ENCODE results near the gene NFIA.

NFIA gene

DNA sequence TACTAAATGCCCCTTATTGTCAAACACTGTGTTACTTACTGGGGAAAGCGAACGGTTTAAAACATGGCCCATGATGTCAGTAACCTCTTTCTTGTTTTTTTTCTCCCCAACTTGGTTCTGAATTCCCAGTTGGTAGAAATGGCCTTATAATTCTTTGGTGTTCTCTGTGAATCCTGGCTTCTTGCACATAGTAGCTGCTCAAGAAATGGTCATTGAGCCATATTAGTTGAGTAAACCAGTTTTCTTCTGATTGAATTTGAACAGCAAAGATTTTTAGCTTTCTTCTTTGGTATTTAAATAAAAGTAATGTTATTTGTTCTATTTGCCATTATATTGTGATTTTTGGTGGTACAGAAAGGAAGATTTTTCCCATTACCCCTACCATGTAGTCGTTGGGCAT lies 87.3 kb downstream of the NFIA start:
- no peak for FAIRE-seq

DNA sequence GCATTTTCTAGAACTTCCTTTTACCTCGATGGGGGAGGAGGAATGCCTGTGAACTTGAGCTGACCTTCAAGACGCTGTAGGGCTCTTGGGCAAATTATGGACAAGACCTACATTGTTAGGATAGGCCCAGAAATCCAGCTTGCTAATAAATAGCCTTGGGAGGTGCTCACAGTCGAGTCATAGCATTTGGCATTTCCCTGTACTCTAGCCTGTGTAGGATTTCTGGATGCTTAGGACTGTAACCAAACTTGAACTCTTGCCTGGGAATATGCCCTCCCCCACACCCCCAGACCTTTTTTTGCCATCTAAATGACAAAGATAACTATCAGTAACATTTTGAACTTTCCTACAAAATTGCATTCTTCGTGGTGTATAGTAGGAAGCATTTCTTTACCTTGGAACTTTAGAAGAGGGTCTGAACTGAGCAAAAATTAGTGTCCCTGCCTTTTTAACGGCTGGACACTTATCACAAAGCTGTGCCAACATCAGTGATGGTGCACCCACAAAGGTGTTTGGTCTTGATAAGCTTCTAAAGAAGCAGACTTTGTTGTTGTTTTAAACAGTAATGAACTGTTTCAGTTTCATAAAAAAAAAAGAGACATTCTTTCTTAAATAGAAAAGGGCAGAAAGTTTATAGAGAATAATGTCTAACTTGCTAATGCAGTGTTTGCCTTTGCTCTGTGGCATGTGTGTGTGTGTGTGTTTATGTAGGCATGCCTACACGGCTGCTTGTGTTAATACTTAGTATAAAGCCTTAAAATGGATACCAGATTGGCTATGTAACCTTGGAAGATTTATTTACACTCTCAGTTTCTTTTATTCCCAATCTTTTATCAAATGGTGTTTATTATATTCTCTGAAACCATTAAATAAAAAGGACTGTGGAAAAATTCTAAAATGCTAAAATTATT lies 88.2 kb downstream of the NFIA start:
- no peak for DNase-seq (ENCODE audit: insufficient read length, low spot score)
- TF ChIP-seq POLR2A (IDR thresholded peaks at IDR 0.05; ENCODE audit: low read depth, low read length): no peak
- no peak for TF ChIP-seq TAF1 (IDR thresholded peaks at IDR 0.05; ENCODE audit: low read depth, low read length)
- TF ChIP-seq POLR2AphosphoS5 (IDR thresholded peaks at IDR 0.05; ENCODE audit: low read depth, low read length): no peak
- no peak for TF ChIP-seq PAX5 (IDR thresholded peaks at IDR 0.05; ENCODE audit: insufficient read depth, low read length, severe bottlenecking)
- TF ChIP-seq SPI1 (IDR thresholded peaks at IDR 0.05; ENCODE audit: low read depth, low read length): no peak
- no peak for TF ChIP-seq POU2F2 (IDR thresholded peaks at IDR 0.05; ENCODE audit: low read depth, low read length)
- FAIRE-seq: no peak

More for the DNA sequence above, 87.3 kb downstream of the NFIA start:
- TF ChIP-seq SPI1 (IDR thresholded peaks at IDR 0.05; ENCODE audit: low read depth, low read length): no peak
- no peak for TF ChIP-seq TAF1 (IDR thresholded peaks at IDR 0.05; ENCODE audit: low read depth, low read length)
- no peak for TF ChIP-seq PAX5 (IDR thresholded peaks at IDR 0.05; ENCODE audit: insufficient read depth, low read length, severe bottlenecking)
- no peak for TF ChIP-seq POU2F2 (IDR thresholded peaks at IDR 0.05; ENCODE audit: low read depth, low read length)
- TF ChIP-seq POLR2AphosphoS5 (IDR thresholded peaks at IDR 0.05; ENCODE audit: low read depth, low read length): no peak
- no peak for TF ChIP-seq POLR2A (IDR thresholded peaks at IDR 0.05; ENCODE audit: low read depth, low read length)
- DNase-seq (ENCODE audit: insufficient read length, low spot score): no peak

DNA sequence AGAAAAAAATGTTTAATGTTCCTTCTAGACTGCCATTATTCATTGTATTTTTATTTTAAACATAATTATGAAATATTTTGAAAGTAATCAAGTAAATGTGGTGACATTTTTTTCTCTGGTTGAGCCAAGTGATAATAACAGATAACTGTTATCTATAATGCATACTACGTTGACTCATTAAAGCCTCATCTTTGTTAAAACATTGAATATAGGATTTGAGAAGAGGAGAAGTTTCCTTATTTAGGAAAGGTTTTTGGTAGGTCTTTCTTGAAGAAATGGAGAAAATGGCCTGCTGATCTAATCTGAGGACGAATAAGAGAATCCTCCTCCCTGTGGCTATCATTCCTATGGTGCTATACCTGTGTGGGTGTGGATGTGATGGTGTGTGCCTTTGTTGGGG lies 89.0 kb downstream of the NFIA start:
- DNase-seq (ENCODE audit: insufficient read length, low spot score): no peak
- TF ChIP-seq POU2F2 (IDR thresholded peaks at IDR 0.05; ENCODE audit: low read depth, low read length) (no peak), PAX5 (IDR thresholded peaks at IDR 0.05; ENCODE audit: insufficient read depth, low read length, severe bottlenecking) (no peak), TAF1 (IDR thresholded peaks at IDR 0.05; ENCODE audit: low read depth, low read length) (no peak), SPI1 (IDR thresholded peaks at IDR 0.05; ENCODE audit: low read depth, low read length) (no peak), POLR2AphosphoS5 (IDR thresholded peaks at IDR 0.05; ENCODE audit: low read depth, low read length) (no peak), POLR2A (IDR thresholded peaks at IDR 0.05; ENCODE audit: low read depth, low read length) (no peak)
- FAIRE-seq: no peak

DNA sequence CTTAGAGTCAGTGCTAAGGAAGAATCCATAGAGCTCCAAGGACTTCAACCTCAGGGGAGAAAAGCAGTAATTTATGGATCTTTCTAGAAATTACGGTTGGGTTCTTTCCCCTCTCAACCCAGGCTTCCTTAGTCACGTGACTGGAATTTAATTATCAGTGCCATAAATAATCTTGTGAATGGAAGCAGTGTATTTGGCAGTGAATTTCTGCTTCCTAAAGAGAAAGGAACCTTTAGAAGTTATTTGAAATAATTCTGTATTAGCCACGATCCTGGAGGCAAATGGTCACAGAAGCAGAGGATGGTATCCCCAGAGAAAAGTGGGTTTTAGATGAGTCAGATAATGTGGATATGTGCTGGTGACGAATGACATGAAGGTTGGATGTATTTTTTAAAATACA lies 89.6 kb downstream of the NFIA start:
- TF ChIP-seq PAX5 (IDR thresholded peaks at IDR 0.05; ENCODE audit: insufficient read depth, low read length, severe bottlenecking): no peak
- no peak for TF ChIP-seq POLR2AphosphoS5 (IDR thresholded peaks at IDR 0.05; ENCODE audit: low read depth, low read length)
- no peak for TF ChIP-seq POLR2A (IDR thresholded peaks at IDR 0.05; ENCODE audit: low read depth, low read length)
- TF ChIP-seq TAF1 (IDR thresholded peaks at IDR 0.05; ENCODE audit: low read depth, low read length): no peak
- TF ChIP-seq SPI1 (IDR thresholded peaks at IDR 0.05; ENCODE audit: low read depth, low read length): no peak
- no peak for TF ChIP-seq POU2F2 (IDR thresholded peaks at IDR 0.05; ENCODE audit: low read depth, low read length)
- FAIRE-seq (no peak), DNase-seq (ENCODE audit: insufficient read length, low spot score) (no peak)

DNA sequence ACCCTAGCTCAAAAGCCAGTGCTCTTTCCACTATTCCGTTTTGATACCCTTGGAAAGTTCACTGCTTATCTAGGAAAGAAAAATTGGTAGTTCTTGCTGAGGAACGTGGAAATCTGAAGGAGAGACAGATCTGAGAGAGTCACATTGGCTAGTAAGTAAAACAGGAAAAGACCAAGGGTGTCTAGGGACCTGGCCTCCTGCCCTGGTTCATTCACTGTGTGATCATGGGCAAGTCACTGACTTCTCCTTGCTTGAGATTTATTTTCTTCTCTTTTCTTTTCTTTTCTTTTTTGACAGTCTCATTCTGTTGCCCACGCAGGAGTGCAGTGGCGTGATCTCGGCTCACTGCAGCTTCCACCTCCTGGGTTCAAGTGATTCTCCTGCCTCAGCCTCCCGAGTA lies 90.8 kb downstream of the NFIA start:
- FAIRE-seq: no peak
- no peak for DNase-seq (ENCODE audit: insufficient read length, low spot score)
- TF ChIP-seq PAX5 (IDR thresholded peaks at IDR 0.05; ENCODE audit: insufficient read depth, low read length, severe bottlenecking): no peak
- no peak for TF ChIP-seq SPI1 (IDR thresholded peaks at IDR 0.05; ENCODE audit: low read depth, low read length)
- no peak for TF ChIP-seq POLR2A (IDR thresholded peaks at IDR 0.05; ENCODE audit: low read depth, low read length)
- no peak for TF ChIP-seq TAF1 (IDR thresholded peaks at IDR 0.05; ENCODE audit: low read depth, low read length)
- TF ChIP-seq POU2F2 (IDR thresholded peaks at IDR 0.05; ENCODE audit: low read depth, low read length): no peak

DNA sequence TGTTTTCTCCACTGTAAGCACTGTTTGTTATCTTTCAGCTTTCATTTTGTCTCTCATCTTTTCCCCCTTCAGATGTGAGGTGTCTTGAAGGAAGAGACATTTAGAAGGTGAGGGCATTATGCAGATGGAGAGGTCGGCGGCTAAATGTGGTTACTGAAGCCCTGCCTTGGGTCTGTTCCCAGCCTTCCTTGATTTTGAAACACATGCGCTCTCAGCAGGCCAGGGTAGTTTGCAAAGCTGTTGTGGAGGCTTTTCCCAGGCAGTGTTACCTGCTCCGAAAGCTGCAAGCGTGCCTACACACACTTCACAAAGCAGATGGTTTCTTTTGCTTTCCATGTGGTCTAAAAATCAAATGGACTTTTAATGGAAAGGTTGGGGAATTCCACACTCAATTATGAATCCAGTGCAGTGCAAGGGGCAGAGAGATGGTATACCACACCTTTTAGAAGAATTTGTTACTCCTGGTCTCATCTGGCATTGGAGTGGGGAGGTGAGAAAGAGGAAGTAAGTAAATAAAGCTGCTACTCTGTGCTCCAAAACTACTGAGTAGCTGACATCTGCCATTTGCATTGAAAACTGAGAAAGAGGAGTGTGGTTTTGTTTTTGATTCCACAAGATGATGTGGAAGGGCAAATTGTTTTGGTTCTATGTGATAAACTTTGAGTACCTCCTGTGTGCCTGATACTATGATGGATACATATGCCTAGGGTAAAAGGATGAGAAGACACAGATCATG lies 91.9 kb downstream of the NFIA start:
- DNase-seq (ENCODE audit: insufficient read length, low spot score) (no peak), FAIRE-seq (no peak)
- TF ChIP-seq SPI1 (IDR thresholded peaks at IDR 0.05; ENCODE audit: low read depth, low read length): no peak

DNA sequence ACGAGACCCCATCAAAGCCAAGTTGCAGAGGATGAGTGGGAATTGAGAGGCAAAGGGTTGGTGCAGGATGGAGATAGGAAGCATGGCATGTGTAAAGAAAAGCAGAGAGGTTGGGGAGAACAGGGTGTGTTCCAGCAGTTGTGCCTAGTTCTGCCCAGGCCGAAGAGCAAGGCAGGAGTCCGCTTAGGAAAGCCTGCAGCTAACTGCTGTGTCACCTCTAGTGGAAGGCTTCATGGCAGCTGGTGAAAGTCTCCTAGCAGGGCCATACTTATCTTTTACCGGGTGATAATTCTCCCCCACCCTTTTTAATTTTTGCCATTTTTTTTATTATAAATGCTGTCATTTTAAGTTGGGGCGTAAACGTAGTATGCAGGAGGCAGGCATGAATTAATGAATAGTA lies 93.6 kb downstream of the NFIA start:
- DNase-seq (ENCODE audit: insufficient read length, low spot score) (no peak), FAIRE-seq (no peak)
- TF ChIP-seq TAF1 (IDR thresholded peaks at IDR 0.05; ENCODE audit: low read depth, low read length): no peak
- TF ChIP-seq POLR2A (IDR thresholded peaks at IDR 0.05; ENCODE audit: low read depth, low read length): no peak
- no peak for TF ChIP-seq PAX5 (IDR thresholded peaks at IDR 0.05; ENCODE audit: insufficient read depth, low read length, severe bottlenecking)

DNA sequence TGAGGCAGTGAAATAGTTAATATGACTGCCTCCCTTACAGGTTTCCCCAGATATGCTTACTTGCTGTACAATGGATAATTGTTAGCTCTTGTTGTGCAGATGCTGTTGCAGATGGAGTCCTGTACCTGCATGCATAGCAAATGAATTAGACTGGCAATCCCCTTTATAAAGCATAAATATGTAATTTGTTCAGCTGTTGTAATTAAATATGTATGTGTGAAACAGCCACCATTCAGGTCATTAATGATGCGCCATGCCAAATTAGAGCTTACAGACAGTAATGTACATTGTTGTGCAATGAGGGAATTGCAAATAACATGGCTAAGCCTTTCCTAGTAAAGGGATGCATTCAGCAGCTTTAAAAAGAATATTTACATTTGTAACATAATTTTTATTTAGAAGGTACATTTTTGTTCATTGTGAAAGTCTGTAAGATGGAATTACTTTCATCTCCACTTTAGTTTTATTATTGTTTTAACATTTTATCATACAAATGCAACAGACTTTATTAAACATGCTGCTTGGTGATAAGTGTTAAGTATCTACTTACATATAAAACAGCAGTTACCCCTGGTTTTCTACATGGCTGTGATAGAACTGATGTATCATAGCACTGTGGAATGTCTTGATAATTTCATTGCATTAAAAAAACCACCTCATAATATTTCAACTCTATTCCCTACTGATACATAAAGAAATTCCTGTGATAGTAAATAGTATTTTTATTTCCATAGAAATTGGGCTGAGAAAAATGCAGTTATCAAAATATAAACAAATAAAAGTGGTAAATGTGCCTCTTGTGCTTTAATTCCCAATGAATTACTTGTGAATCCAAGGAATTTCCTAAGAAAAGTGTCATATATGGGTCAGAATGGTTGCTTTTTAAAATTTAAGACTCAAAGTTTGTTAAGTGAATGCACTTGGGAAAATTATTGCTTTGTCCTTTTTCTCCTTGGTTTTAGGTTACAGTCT lies 99.0 kb downstream of the NFIA start:
- DNase-seq (ENCODE audit: insufficient read length, low spot score) (no peak), FAIRE-seq (no peak)
- TF ChIP-seq POLR2AphosphoS5 (IDR thresholded peaks at IDR 0.05; ENCODE audit: low read depth, low read length) (no peak), TAF1 (IDR thresholded peaks at IDR 0.05; ENCODE audit: low read depth, low read length) (no peak), PAX5 (IDR thresholded peaks at IDR 0.05; ENCODE audit: insufficient read depth, low read length, severe bottlenecking) (no peak), POU2F2 (IDR thresholded peaks at IDR 0.05; ENCODE audit: low read depth, low read length) (no peak), POLR2A (IDR thresholded peaks at IDR 0.05; ENCODE audit: low read depth, low read length) (no peak), SPI1 (IDR thresholded peaks at IDR 0.05; ENCODE audit: low read depth, low read length) (no peak)

DNA sequence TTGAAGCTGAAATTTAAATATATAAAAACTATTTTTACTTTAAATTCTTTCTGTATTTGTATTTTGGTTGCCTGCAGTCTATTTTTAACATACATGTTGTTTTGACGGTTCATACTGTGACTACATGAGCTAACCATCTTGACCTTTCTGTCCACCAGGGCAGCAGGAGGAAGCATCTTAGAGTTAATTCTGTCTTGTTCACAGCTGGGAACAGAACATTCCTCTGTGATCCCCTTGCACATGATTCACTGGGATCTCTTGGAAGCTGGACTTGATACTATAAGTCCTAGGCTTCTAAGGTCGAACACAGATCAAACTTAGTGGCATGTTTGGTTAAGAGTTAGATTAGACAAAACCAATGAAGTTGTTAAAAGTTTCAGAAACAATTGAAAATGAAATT lies 99.7 kb downstream of the NFIA start:
- no peak for TF ChIP-seq SPI1 (IDR thresholded peaks at IDR 0.05; ENCODE audit: low read depth, low read length)
- no peak for TF ChIP-seq TAF1 (IDR thresholded peaks at IDR 0.05; ENCODE audit: low read depth, low read length)
- TF ChIP-seq POLR2A (IDR thresholded peaks at IDR 0.05; ENCODE audit: low read depth, low read length): no peak
- no peak for TF ChIP-seq POLR2AphosphoS5 (IDR thresholded peaks at IDR 0.05; ENCODE audit: low read depth, low read length)
- no peak for TF ChIP-seq PAX5 (IDR thresholded peaks at IDR 0.05; ENCODE audit: insufficient read depth, low read length, severe bottlenecking)
- no peak for TF ChIP-seq POU2F2 (IDR thresholded peaks at IDR 0.05; ENCODE audit: low read depth, low read length)
- FAIRE-seq (no peak), DNase-seq (ENCODE audit: insufficient read length, low spot score) (no peak)

Measured in GM12891 (cell line).